Panc1 (cell line): ENCODE measurements around the gene PRKD1. TPM values are rescaled to one million over a fixed set of nuclear protein-coding genes. Genes with fewer than 3 reads are reported as not detected.

Source experiments
- ATAC-seq: fragments of 200-7000 bp; cut with Tn5 transposase; 2 replicates; pipeline ENCODE4 v1.9.1; 2020; ENCODE audit warnings: mild to moderate bottlenecking, moderate library complexity
- BruUV-seq: library from RNA; stranded (reverse); fragments of 400-500 nt; replicated peaks from 2 replicates; lab custom pipeline; 2021; lab: Mats Ljungman, UMichigan
- CTCF ChIA-PET: fragments of 300-600 bp; sonication (Branson Sonifier 250); formaldehyde crosslinking; loops from one replicate; lab custom pipeline; 2022; ENCODE audit warnings: antibody characterized with exemption; lab: Charles Lee
- POLR2A ChIA-PET: fragments of 300-600 bp; sonication (Branson Sonifier 250); formaldehyde crosslinking; loops from one replicate; lab custom pipeline; 2022; ENCODE audit warnings: antibody characterized with exemption; lab: Charles Lee
- DNase-seq: peaks from one replicate; pipeline ENCODE4 v3.0.0-alpha.2; 2010; ENCODE audit warnings: low read depth, low spot score
- H3K27ac ChIP-seq: 2 replicates; pipeline ENCODE4 v1.5.1; 2011; ENCODE audit warnings: mild to moderate bottlenecking, low read length, inconsistent platforms
- H3K27me3 ChIP-seq: fragments of 200-500 bp; sonication (Bioruptor generic); 2 replicates; pipeline ENCODE4 v1.6.0; 2014; ENCODE audit warnings: low read length, inconsistent platforms; ENCODE audit not compliant: control insufficient read depth, insufficient read depth
- H3K36me3 ChIP-seq: fragments of 200-500 bp; sonication (Bioruptor generic); 2 replicates; pipeline ENCODE4 v1.5.1; 2014; ENCODE audit warnings: inconsistent platforms, mild to moderate bottlenecking, low read length, moderate library complexity; ENCODE audit not compliant: control insufficient read depth, insufficient read depth
- H3K4me1 ChIP-seq: 2 replicates; pipeline ENCODE4 v1.5.1; 2011; ENCODE audit warnings: inconsistent platforms, mild to moderate bottlenecking, low read length, moderate library complexity; ENCODE audit not compliant: control insufficient read depth, insufficient read depth
- H3K4me3 ChIP-seq, 2 experiments: 2 replicates each; pipeline ENCODE4 v1.5.1; 2011 to 2012; ENCODE audit warnings: low read depth in 2 of 2, low read length in 2 of 2, mild to moderate bottlenecking in 2 of 2, inconsistent platforms in 1 of 2, moderate library complexity in 1 of 2
- H3K9me3 ChIP-seq: fragments of 200-500 bp; sonication (Bioruptor generic); 2 replicates; pipeline ENCODE4 v1.5.1; 2014; ENCODE audit warnings: low read depth, mild to moderate bottlenecking, inconsistent platforms, low read length, moderate library complexity; ENCODE audit not compliant: control insufficient read depth, insufficient read depth
- CTCF ChIP-seq: fragments of 450-650 bp; IDR thresholded peaks from 2 replicates; pipeline ENCODE4 v1.5.1; 2017; ENCODE audit warnings: mild to moderate bottlenecking
- POLR2AphosphoS5 ChIP-seq: IDR thresholded peaks from 2 replicates; pipeline ENCODE4 v1.6.1; 2012; ENCODE audit warnings: mild to moderate bottlenecking, low read depth, low read length, moderate library complexity
- SIN3A ChIP-seq: IDR thresholded peaks from 2 replicates; pipeline ENCODE4 v1.6.1; 2012; ENCODE audit warnings: low read depth, mild to moderate bottlenecking, low read length, moderate library complexity, borderline replicate concordance; ENCODE audit not compliant: insufficient read depth
- TCF7L2 ChIP-seq: IDR thresholded peaks from 2 replicates; pipeline ENCODE4 v1.6.1; 2011; ENCODE audit warnings: mild to moderate bottlenecking, low read depth, low read length, inconsistent platforms
- in situ Hi-C: cut with HindIII; loops from 2 replicates; pipeline ENCODE4 v1.10.0; 2016; ENCODE audit warnings: low sequenced_read_pairs, low pct_unique_long_range_greater_than_20kb
- intact Hi-C: fragments of 100-400 bp; cut with micrococcal nuclease; formaldehyde crosslinking; loops from one replicate; pipeline ENCODE4 v1.10.0; 2022; ENCODE audit not compliant: unreplicated experiment
- total RNA-seq: library from RNA; stranded (reverse); gene quantifications from one replicate; pipeline ENCODE4 v1.2.1, GENCODE V29; 2021; ENCODE audit not compliant: unreplicated experiment
- TF ChIP-seq, protein P1 (sequence below), 2 experiments: IDR thresholded peaks; 2 replicates each; pipeline ENCODE4 v1.6.1; 2011 to 2012; ENCODE audit warnings: low read depth in 2 of 2, control low read depth in 1 of 2, low read length in 1 of 2, mild to moderate bottlenecking in 1 of 2, moderate library complexity in 1 of 2; ENCODE audit not compliant: insufficient read depth in 1 of 2

Gene PRKD1
- total RNA-seq, 1 experiment from 2014 or later = 8.2 TPM

DNA sequence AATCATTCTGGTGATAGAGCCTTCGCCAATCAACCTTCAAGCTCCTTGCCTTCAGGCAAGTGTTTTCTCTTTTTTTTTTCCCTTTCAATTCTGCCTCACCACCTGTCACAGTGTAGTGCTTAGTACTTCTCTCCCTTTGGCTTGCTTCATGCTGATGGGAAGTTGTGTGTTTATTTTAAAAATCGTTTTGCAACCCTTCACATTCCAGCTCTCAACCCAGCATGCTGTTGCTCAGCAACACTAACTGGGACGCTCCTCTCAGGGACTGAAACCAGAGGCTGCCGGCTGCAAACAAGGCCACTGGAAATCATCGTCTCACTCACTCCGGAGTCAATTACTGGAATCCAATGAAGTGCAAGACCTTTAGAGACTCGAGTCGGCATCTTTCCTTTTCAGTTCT is 342.7 kb downstream of the PRKD1 start:
- ChIA-PET POLR2A (no interaction called here), CTCF (no interaction called here)
- no TSS peak for BruUV-seq
- intact Hi-C loops (no loop called here), in situ Hi-C loops (no loop called here)
- Histone ChIP-seq H3K36me3 (no peaks in the 10 kb centered on the region; the same call in 1 of the 2 replicates), H3K27me3 (no peaks in the 10 kb centered on the region), H3K4me1 (no peaks in the 10 kb centered on the region), H3K4me3 (no peak overlapping the region), H3K27ac (no peak overlapping the region), H3K9me3 (no peaks in the 10 kb centered on the region)
- ATAC-seq (no peak), DNase-seq (no peak)
- TF ChIP-seq TCF7L2 = no peak

GRCh38 chr14:29580763-29581162 is 346.9 kb downstream of the PRKD1 start:
- TF ChIP-seq SIN3A (no peak), TCF7L2 (no peak), CTCF (no peak), POLR2AphosphoS5 (no peak)
- TF ChIP-seq, protein P1, sequence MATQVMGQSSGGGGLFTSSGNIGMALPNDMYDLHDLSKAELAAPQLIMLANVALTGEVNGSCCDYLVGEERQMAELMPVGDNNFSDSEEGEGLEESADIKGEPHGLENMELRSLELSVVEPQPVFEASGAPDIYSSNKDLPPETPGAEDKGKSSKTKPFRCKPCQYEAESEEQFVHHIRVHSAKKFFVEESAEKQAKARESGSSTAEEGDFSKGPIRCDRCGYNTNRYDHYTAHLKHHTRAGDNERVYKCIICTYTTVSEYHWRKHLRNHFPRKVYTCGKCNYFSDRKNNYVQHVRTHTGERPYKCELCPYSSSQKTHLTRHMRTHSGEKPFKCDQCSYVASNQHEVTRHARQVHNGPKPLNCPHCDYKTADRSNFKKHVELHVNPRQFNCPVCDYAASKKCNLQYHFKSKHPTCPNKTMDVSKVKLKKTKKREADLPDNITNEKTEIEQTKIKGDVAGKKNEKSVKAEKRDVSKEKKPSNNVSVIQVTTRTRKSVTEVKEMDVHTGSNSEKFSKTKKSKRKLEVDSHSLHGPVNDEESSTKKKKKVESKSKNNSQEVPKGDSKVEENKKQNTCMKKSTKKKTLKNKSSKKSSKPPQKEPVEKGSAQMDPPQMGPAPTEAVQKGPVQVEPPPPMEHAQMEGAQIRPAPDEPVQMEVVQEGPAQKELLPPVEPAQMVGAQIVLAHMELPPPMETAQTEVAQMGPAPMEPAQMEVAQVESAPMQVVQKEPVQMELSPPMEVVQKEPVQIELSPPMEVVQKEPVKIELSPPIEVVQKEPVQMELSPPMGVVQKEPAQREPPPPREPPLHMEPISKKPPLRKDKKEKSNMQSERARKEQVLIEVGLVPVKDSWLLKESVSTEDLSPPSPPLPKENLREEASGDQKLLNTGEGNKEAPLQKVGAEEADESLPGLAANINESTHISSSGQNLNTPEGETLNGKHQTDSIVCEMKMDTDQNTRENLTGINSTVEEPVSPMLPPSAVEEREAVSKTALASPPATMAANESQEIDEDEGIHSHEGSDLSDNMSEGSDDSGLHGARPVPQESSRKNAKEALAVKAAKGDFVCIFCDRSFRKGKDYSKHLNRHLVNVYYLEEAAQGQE (IDR thresholded peaks at IDR 0.05; ENCODE audit: insufficient read depth in 1 of 2, low read depth in 2 of 2, low read length in 1 of 2) = no peak
- no TSS peak for BruUV-seq
- DNase-seq = no peak
- H3K9me3 ChIP-seq = no peaks in the 10 kb centered on the region
- no peak overlapping the region for H3K4me3 ChIP-seq
- CTCF ChIA-PET = interaction anchor here (0.7 kb wide), 1 partner anchor 14 kb away, joined by 4 read pairs; no protein-coding TSS in a partner anchor
- H3K36me3 ChIP-seq = no peaks in the 10 kb centered on the region
- intact Hi-C loops = no loop called here
- ATAC-seq = no peak
- POLR2A ChIA-PET = no interaction called here
- H3K27ac ChIP-seq = no peak overlapping the region
- no peaks in the 10 kb centered on the region for H3K4me1 ChIP-seq
- in situ Hi-C loops = no loop called here
- H3K27me3 ChIP-seq = no peaks in the 10 kb centered on the region

- TF ChIP-seq SIN3A (no peak), TCF7L2 (no peak), POLR2AphosphoS5 (no peak), CTCF (no peak)
- TF ChIP-seq, protein P1 (IDR thresholded peaks at IDR 0.05; ENCODE audit: insufficient read depth in 1 of 2, low read depth in 2 of 2, low read length in 1 of 2) = no peak
- ChIA-PET CTCF (no interaction called here), POLR2A (no interaction called here)
- no peak overlapping the region for H3K27ac ChIP-seq
- no peaks in the 10 kb centered on the region for H3K9me3 ChIP-seq
- intact Hi-C loops = no loop called here
- H3K27me3 ChIP-seq = no peaks in the 10 kb centered on the region
- DNase-seq (no peak), ATAC-seq (no peak)
- no peaks in the 10 kb centered on the region for H3K4me1 ChIP-seq
- BruUV-seq = no TSS peak
- no peak overlapping the region for H3K4me3 ChIP-seq
- in situ Hi-C loops = no loop called here
- H3K36me3 ChIP-seq = no peaks in the 10 kb centered on the region
Observed at GRCh38 chr14:29579838-29580237, 347.8 kb downstream of the PRKD1 start.
